B cell (primary cell): ENCODE measurements around the gene KDM3A. TPM values are rescaled to one million over a fixed set of nuclear protein-coding genes. Genes with fewer than 3 reads are reported as not detected.

ENCODE experiments used
- ATAC-seq: fragments of 200-7000 bp; cut with Tn5 transposase; one replicate; pipeline ENCODE4 v1.10.0; 2021; ENCODE audit warnings: low read depth, mild to moderate bottlenecking, moderate number of reproducible peaks, moderate library complexity
- CTCF ChIA-PET: fragments of 350-600 bp; sonication (Branson Sonifier 250); formaldehyde crosslinking; loops from one replicate; lab custom pipeline; 2021; ENCODE audit warnings: antibody characterized with exemption, inconsistent platforms; lab: Charles Lee
- POLR2A ChIA-PET: fragments of 350-600 bp; sonication (Branson Sonifier 250); formaldehyde crosslinking; loops from one replicate; lab custom pipeline; 2021; ENCODE audit warnings: antibody characterized with exemption; lab: Charles Lee
- DNase-seq: peaks from one replicate; pipeline ENCODE4 v3.0.0; 2013
- H2AFZ ChIP-seq: 2 replicates; pipeline ENCODE4 v1.6.1; 2012; ENCODE audit warnings: mild to moderate bottlenecking, low read depth, low read length; ENCODE audit not compliant: insufficient read depth, poor library complexity, severe bottlenecking
- H3K27ac ChIP-seq, 2 donors: 1 replicate in 1 of 2; 2 replicates in 1 of 2; pipeline ENCODE4 v1.5.1; 2012 to 2013; ENCODE audit warnings: low read length in 2 of 2, mild to moderate bottlenecking in 2 of 2, moderate library complexity in 1 of 2
- H3K27me3 ChIP-seq, 4 experiments: fragments of 200-600 bp in 1 of 4; sonication (generic) in 1 of 4; replicated peaks in 1 of 4; 1 replicate in 2 of 4; 2 replicates in 2 of 4; pipeline versions ENCODE4 v1.6.1 to v1.7.0; 2013 to 2016; ENCODE audit warnings: low read length in 3 of 4, mild to moderate bottlenecking in 2 of 4, mixed read lengths in 1 of 4, moderate library complexity in 1 of 4; ENCODE audit not compliant: insufficient read depth in 4 of 4, control insufficient read depth in 3 of 4; ENCODE audit errors: control extremely low read depth in 1 of 4
- H3K36me3 ChIP-seq, 2 experiments: replicated peaks in 1 of 2; 1 replicate in 1 of 2; 2 replicates in 1 of 2; pipeline versions ENCODE4 v1.6.1 to v1.7.1; 2013; ENCODE audit warnings: low read length in 1 of 2; ENCODE audit not compliant: insufficient read depth in 2 of 2, control insufficient read depth in 1 of 2; ENCODE audit errors: control extremely low read depth in 1 of 2, extremely low read depth in 1 of 2
- H3K4me1 ChIP-seq, 2 donors: fragments of 200-600 bp in 1 of 2; sonication (generic) in 1 of 2; 1 replicate in 1 of 2; 2 replicates in 1 of 2; pipeline versions ENCODE4 v1.5.1 to v1.6.1; 2013 to 2017; ENCODE audit warnings: low read length in 2 of 2; ENCODE audit not compliant: control insufficient read depth in 2 of 2, insufficient read depth in 2 of 2
- H3K4me2 ChIP-seq: replicated peaks from 2 replicates; pipeline ENCODE3; 2012; ENCODE audit warnings: mild to moderate bottlenecking, low read depth, low read length; ENCODE audit not compliant: poor library complexity, severe bottlenecking
- H3K4me3 ChIP-seq, 5 experiments: fragments of 200-600 bp in 1 of 5; sonication (generic) in 1 of 5; 1 replicate in 3 of 5; 2 replicates in 2 of 5; pipeline versions ENCODE4 v1.5.1 to v1.7.0; 2011 to 2016; ENCODE audit warnings: low read length in 4 of 5, mild to moderate bottlenecking in 4 of 5, low read depth in 2 of 5, control low read depth in 1 of 5, moderate library complexity in 1 of 5; ENCODE audit not compliant: insufficient read depth in 1 of 5; ENCODE audit errors: control extremely low read depth in 1 of 5, extremely low read depth in 1 of 5
- H3K79me2 ChIP-seq: fragments of 200-600 bp; sonication (generic); one replicate; pipeline ENCODE4 v1.6.0; 2016; ENCODE audit warnings: low read length; ENCODE audit not compliant: control insufficient read depth, insufficient read depth
- H3K9ac ChIP-seq: fragments of 200-600 bp; sonication (generic); 2 replicates; pipeline ENCODE4 v1.6.1; 2017; ENCODE audit warnings: mild to moderate bottlenecking, low read length, moderate library complexity
- H3K9me3 ChIP-seq, 3 donors: one replicate each; pipeline versions ENCODE4 v1.6.1 to v1.7.1; 2013; ENCODE audit warnings: low read length in 2 of 3; ENCODE audit not compliant: control insufficient read depth in 2 of 3, insufficient read depth in 1 of 3; ENCODE audit errors: control extremely low read depth in 1 of 3
- H4K20me1 ChIP-seq: 2 replicates; pipeline ENCODE4 v1.6.0; 2012; ENCODE audit warnings: mild to moderate bottlenecking, low read length; ENCODE audit not compliant: insufficient read depth, control insufficient read depth, poor library complexity, severe bottlenecking
- H3K27ac Mint-ChIP-seq: one replicate; pipeline ENCODE4 v1.8.0; 2021; ENCODE audit warnings: mixed read lengths
- H3K27me3 Mint-ChIP-seq: one replicate; pipeline ENCODE4 v1.8.0; 2021; ENCODE audit warnings: mixed read lengths
- H3K4me1 Mint-ChIP-seq: one replicate; pipeline ENCODE4 v1.8.0; 2021; ENCODE audit warnings: mixed read lengths
- H3K4me3 Mint-ChIP-seq: one replicate; pipeline ENCODE4 v1.8.0; 2021; ENCODE audit warnings: mixed read lengths
- H3K9me3 Mint-ChIP-seq: one replicate; pipeline ENCODE4 v1.8.0; 2022; ENCODE audit warnings: mixed read lengths; ENCODE audit not compliant: insufficient read depth
- CTCF ChIP-seq: fragments of 200-600 bp; IDR thresholded peaks from one replicate; pipeline ENCODE4 v1.8.0; 2022; ENCODE audit warnings: antibody characterized with exemption, mild to moderate bottlenecking
- EZH2 ChIP-seq: IDR thresholded peaks from 2 replicates; pipeline ENCODE4 v1.6.1; 2012; ENCODE audit warnings: borderline replicate concordance, low read depth, mild to moderate bottlenecking, moderate library complexity, low read length; ENCODE audit not compliant: insufficient read depth, poor library complexity, severe bottlenecking
- WGBS: methylation state at CpG from one replicate; pipeline ENCODE4 v1.1.5; 2013; ENCODE audit warnings: missing lambda C conversion rate; ENCODE audit not compliant: insufficient coverage; 5-methylcytosine and 5-hydroxymethylcytosine counted together
- intact Hi-C: fragments of 100-400 bp; cut with micrococcal nuclease; formaldehyde crosslinking; loops from one replicate; pipeline ENCODE4 v1.10.0; 2022
- polyA plus RNA-seq: library from polyadenylated mRNA; depleted of rRNA; stranded (reverse); fragments of >200 nt; gene quantifications from 2 replicates; pipeline ENCODE4 v1.2.3, GENCODE V29; 2012
- total RNA-seq, 2 donors: library from RNA; stranded (reverse); fragments of 120-200 nt in 1 of 2; gene quantifications; 1 replicate in 1 of 2; 2 replicates in 1 of 2; pipeline versions ENCODE4 v1.2.3 to v1.2.4, GENCODE V29; 2013 to 2022

KDM3A gene
- total and polyA plus RNA-seq, 2 donors (not counting 1 experiment from before 2014, with no cell fraction given), result 27.7 to 107 TPM

GRCh38 chr2:86441882-86442641 lies 891 bp downstream of the KDM3A start:
- TF ChIP-seq CTCF, result no peak
- no peak for TF ChIP-seq EZH2
- intact Hi-C loops, result loop anchor here (1.0 to 5.0 kb wide), 6 partner anchors 181 to 1575 kb away; partner anchors contain the start of genes IMMT, POLR1A, RNF103 and RNU2-63P
- Histone ChIP-seq H4K20me1 (peaks cover 48% of the 10 kb centered on the region), H3K27ac (peak overlapping the region; percentile 89 to 92), H3K27me3 (peaks cover 0 to 3% (median 0%) of the 10 kb centered on the region in 4 experiments), H3K4me1 (peaks cover 23 to 26% of the 10 kb centered on the region in 2 donors), H3K4me3 (peak overlapping the region; percentile 81 to 98 (median 84)), H2AFZ (peak overlapping the region; percentile 65), H3K36me3 (peaks cover 0 to 27% of the 10 kb centered on the region in 2 experiments), H3K9ac (peak overlapping the region; percentile 82), H3K4me2 (peak overlapping the region; percentile 84), H3K79me2 (peaks cover 52% of the 10 kb centered on the region), H3K9me3 (peaks cover 5 to 29% (median 11%) of the 10 kb centered on the region in 3 donors)
- Mint-ChIP-seq H3K4me1 (peaks cover 41% of the 10 kb centered on the region), H3K9me3 (peaks cover 4% of the 10 kb centered on the region), H3K27me3 (no peaks in the 10 kb centered on the region), H3K27ac (peak overlapping the region; percentile 94), H3K4me3 (peak overlapping the region; percentile 93)
- under 1% methylated on average over 49 of the region's 53 CpGs for WGBS
- ChIA-PET CTCF (interaction anchor here (0.7 to 2.5 kb wide), 5 partner anchors 9 to 362 kb away, joined by 3 to 7 read pairs (median 6); no protein-coding TSS in a partner anchor), POLR2A (interaction anchor here (0.6 to 2.5 kb wide), 8 partner anchors 120 to 1617 kb away, joined by 3 to 11 read pairs (median 6); partner anchors contain the start of genes MAT2A, POLR1A and PTCD3)
- DNase-seq, result peak; percentile 85
- peak; percentile 2 for ATAC-seq
